NCI-H2029 treated with DMSO at 0.1 percent for 48 hours (cell line): ENCODE results near the gene RALGPS1.

Source experiments
- DNase-seq: peaks from one replicate; lab custom pipeline; 2025; lab: John Stamatoyannopoulos, UW

Gene RALGPS1

DNA sequence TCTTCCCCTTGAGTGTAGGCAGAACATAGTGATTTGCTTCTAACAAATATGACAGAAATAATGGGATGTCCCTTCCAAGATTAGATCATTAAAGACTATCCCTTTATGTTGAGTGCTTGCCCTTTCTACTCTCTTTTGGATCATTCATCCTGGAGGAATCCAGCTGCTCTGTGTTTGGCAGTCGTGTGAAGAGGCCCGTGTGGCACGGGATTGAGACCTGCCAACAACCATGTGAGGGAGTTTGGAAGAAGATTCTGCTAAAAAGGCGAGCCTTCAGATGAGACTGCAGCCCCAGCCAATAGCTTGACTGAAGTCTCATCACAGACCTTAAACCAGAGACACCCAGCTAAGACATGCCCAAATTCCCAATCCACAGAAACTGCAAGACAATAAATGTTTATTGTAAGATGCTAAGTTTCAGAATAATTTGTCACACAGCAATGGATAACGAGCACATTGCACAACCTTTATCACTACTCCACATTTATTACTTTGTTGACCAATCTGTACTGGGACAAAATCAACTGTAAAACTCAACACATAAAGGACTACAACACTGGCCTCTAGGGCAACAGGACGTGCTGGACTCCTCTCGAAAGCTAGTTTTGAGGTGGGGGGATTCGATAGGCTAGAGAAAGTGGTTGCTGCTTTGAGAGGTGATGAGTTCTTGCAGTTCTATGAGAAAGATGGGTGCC lies 165.0 kb downstream of the RALGPS1 start:
- DNase-seq = no peak

DNA sequence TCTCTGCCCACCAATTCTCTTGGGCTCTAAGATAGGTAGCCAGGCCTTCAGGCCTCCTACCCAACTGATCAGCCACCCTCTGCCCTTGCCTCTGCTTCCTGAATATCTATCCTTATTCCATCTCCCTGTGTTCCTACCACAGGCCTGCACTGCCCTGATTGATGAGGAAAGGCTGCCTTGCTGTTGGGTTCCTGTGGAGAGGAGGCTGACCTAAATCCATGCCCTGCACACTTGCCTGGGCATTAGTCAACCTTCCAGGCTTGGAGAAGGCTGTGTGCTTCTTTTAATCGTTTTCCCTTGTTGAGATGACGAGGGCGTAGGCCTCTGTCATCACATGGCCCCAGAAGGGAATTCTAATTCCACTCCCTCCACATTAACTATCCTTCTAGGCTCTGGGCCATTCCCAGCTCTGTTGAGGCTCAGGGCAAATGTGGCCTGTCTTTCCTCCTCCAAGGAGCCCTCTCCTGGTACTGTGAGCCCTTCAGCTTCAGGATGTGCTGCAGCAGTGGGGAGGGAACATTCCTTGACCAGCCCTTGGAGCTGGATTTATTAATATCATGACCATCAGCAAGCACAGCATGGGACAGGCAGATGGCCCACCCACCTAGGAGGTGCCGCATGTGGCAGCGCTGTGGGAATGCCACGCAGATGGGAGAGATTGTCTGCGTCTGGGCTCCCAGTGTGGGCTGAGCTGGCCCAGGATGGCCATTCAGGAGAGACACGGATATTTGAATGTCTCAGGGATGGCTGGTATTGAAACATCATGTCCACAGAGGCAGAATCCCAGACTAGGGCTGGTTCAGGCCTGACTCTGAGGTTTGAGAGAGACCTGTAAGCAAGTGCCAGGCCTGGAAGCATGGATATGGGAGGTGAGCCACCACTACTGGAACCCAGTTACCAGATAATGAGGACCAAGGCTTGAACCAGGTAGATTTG lies 166.9 kb downstream of the RALGPS1 start:
- no peak for DNase-seq

DNA sequence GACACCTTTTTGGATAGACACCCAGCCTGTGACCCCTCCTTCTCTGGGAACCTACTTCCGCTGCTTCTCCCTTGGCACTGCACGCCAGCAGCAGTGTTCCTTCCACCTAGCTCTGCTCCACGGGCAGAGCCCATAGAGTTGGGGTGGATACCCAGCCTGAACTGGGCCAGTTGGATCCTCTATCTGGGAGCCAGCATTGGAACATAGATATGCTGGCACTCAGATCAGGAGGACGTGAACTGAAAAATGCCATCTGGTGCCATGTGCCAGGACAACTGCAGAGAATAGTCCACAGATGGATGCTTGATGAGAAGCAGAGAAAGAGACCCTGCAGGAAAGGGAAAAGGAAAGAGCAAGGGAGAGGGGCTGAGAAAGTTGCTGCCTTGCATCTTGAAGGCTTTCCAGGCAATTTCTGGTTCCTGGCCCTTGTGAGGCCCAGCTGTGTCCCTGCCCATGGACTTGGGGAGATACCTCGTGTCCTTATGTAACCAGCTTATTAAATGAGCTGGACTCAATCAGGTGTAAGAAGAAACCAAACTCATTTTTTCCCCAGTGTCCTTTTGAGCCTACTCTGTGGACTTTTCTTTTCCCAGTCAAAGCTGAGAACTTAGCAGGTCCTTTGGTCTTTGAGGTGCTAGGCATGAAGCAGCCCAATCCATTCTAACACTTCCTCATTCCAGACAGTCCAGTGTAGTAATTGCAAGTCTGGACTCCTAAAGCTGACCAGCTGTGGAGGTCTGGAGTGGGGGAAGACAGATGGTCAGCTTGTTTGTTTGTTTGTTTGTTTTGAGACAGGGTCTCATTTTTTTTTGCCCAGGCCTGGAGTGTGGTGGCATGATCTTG lies 168.8 kb downstream of the RALGPS1 start:
- no peak for DNase-seq

DNA sequence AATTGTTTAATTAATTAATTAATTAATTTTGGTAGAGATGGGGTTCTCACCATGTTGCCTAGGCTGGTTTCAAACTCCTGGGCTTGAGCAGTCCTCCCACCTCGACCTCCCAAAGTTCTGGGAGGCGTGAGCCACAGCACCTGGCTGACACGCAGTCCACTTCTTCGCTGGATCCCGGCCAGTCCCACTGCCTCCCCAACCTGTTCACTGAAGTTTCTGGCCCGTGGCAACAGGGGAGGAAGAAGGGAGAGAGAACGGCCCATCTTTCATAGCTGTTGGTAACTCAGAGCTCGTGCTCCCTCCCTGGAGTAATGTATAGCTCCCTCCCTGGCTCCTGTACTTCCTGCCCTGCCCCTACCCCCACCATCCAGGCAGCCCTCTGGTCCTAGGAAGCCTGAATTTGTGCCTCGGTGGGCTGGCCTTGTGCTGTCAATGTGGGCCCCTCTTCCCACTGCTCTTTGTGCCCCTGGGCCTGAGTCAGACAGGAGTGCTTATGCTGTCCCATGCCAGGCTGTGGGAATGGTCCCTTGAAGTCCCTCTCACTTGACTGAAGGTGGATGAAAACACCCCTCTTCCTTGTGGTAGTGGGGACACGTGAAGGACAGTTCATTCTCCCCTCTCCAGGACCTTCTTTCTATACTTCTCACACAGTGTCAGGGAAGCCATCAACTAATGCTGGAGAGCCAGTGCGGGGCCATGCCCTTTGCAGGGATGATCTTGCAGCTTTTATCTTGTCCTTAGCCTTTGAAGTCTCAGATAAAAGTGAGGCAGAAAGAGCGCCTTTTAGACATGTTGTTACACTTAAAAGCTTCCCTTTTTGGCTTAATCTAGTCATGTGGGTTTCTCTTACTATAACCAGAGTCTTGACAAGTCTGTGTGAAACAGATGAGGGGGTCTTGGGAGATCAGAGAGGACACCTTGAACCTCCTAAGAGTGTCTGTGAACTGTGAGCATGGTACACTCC lies 169.8 kb downstream of the RALGPS1 start:
- no peak for DNase-seq

DNA sequence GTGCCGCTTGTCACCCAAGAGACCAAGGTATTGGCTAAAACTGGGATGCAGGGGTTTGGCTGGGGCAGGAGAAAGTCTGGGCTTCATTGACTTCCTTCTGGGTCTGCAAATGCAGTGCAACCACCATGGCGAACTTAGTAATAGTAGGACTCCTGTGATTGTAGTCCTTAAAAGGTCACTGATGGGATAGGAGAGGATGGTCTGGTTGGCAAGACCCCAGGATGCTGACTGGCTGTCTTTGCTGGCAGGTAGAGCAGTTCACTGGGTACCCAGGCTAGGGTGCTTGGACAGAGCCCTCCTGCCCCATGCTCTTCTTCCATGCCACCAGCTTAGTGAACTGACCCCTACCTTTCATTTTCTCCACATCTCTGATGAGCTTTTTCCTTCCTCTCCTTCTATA lies 170.6 kb downstream of the RALGPS1 start:
- no peak for DNase-seq

DNA sequence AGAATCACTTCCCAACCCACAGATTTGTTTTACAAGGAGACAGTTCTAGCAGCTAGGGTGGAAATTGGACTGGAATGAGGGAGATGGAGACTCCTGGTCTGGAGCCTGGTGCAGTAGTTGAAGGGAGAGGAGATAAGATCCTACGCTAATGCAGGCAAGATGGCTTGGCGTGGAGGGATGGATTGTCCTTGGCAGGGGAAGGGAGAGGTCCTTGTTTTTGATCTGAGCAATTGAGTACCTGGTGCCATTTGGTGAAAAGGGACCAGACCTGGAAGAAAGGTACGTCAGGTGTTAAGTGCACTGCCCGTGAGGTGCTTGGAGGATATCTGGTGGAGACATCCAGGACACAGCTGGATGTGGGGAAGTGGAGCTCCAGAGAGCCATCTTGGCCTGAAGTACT lies 172.2 kb downstream of the RALGPS1 start:
- DNase-seq = no peak

DNA sequence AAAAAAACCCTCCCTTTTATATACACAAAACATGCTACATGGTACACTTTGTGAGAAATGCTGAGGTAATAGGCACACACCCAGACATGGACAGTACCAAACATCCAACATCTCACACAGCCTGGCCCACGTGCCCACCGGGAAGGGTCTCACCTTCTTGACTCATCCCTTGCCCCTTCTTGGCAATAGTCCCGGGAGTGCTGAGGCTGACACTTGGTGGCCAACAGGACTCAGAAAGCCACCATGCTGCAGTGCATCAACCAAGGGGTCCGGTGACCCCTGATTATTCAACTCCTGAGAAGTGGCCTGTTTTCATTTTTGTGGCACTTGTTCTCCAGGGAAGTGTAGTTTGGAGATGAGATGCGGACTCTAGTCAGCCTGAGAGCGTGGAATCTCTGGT lies 172.8 kb downstream of the RALGPS1 start:
- DNase-seq = no peak

DNA sequence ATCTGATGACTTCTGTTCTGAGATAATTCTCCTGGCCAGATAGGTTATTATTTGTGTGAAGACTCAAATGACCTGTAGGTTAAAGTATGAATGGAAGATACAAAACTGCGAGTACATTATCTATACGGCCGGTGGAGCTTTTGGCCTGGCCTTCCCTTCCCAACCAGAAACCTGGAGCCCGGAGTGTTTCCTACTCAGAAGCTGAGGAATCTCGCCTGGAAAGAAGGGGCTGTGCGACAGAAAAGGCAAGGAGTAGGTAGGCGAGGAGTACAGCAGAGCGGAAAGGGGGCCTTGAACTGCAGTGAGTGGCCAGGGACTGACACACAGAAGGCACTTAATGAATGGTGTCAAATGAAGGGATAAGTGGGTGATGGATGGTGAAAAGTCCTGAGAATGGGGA lies 173.3 kb downstream of the RALGPS1 start:
- DNase-seq = no peak

DNA sequence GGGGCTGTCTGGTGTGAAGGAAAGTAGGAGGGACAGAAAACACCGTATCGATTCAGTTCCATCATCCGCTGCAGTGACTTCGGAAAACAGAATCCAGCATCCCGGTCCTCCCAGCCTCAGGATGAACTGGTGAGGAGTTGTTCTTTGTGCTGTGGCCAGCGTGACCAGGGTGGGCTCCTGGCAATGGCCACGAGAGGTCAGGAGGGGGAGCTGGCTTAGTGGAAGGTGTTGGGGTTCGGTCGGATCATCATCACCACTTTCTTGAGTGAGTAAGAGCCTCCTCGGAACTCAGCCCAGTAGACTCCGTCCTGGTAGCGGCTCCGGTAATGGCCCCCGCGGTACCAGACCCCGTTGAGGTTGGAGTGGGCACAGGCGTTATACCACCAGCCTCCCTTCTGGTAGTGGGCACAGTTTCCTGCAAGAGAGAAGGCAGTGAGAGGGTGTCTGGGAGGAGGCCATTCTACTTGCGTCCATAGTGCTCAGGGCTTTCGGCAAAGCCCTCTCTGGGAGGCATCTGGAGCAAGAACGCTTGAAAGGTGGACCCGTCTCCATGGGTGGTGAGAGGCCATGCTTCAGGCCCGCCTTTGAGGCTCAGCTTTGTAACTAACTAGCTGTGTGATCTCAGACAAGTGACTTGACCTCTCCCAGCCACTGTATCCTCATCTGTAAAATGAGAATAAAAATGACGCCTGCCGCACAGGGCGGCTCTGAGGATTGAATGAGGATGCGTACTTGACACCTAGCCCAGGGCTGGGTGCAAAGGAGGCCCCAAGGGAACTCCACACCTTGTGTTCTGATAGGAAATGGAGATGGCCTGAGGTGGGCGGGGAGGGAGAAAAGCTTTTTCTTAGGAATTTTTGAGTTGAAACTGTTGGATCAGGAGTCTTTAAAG lies 174.4 kb downstream of the RALGPS1 start:
- DNase-seq = no peak

DNA sequence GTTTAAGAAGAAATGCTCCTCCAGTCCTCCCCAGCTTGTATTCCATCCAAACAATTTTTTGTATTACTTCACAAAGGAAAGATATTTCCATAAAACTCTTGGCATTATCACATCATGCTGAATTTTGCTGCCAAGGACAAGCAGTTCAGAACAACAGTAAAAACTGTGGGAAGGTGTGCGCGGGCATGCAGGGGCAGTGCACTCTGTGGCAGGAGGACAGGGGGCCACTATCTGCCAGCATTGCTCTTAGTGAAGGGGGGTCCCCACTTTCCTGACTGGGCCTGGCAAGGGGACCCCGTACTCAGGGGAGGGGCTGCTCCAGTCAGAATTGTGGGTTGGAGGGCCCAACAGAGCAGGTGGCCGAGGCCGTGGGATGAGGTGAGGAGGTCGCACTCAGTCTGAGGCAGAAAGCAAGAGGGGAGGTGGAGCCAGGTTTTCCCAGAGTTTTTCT lies 175.1 kb downstream of the RALGPS1 start:
- no peak for DNase-seq

DNA sequence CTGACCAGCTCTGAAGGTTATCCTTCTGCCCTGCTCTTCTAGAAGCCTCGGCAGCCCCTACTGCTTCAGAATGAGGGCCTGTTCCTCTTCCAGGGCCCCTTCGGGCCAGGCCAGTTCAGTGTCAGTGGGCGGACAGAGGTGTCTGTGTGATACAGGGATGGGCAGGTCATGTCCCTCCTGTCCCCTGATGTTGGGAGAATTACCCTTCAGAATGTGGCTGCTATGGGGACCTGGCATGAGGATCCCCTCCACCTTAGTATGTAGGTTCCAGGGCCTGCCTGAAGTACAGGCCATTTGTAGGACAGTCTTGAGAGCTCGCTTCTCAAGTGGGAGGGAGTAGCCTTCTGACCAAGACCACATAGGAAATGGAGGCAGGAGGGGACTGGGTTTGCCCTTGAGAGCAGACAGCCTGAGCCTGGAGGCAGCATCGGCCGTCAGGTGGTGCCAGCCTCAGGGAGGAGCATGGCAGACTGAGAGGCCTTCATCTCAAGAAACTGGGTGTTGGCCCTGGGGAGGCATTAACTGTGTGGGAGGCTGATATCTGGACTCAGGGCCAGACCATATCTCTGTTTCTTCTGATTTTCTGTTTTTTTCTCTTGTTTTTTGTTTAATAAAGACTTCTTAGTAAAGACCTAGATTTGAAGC lies 175.9 kb downstream of the RALGPS1 start:
- no peak for DNase-seq

DNA sequence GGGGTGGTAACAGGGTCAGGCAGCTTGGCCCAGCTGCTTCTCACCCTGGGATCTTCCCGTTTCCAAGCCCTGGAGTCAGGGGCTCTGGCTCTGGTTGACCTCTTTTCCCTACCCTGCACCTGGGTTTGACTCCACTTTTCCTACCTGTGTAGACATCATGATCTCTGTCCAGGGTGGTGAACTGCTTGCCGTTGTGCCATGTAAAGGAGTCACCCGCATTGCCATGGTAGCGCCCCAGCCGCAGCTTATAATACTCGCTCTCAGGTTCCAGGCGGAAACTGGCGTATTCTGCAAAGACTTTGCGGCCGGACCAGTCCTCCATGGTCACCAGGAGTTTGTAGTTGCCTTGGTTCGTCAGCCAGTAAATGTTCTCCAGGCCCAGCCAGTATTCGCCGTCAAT lies 176.9 kb downstream of the RALGPS1 start:
- DNase-seq = no peak

DNA sequence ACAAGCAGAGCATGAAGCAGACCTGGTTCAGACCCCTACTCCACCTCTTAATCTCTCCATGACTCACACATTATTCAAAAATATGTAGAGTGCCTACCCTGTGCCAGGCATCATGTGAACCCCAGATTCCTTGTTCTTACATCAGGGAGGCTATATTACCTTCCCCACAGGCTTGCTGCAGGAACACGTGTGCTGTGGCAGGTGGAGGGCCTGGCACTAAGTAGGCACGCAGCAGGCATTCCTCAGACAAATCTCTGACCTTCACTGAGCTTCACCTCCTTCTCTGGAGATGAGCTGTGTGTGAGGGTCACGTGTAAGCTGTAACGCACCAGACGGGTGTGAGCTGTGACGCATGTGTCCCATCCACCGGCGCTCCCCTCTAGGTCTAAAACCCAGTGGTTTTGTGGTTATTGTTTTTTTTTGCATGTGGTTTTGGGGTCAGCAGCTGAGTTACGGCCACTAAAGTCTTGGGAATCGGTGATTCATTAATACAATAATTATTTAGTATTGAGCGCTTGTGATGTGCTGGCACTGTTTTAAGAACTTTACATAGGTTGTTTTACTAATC lies 177.5 kb downstream of the RALGPS1 start:
- DNase-seq = no peak

DNA sequence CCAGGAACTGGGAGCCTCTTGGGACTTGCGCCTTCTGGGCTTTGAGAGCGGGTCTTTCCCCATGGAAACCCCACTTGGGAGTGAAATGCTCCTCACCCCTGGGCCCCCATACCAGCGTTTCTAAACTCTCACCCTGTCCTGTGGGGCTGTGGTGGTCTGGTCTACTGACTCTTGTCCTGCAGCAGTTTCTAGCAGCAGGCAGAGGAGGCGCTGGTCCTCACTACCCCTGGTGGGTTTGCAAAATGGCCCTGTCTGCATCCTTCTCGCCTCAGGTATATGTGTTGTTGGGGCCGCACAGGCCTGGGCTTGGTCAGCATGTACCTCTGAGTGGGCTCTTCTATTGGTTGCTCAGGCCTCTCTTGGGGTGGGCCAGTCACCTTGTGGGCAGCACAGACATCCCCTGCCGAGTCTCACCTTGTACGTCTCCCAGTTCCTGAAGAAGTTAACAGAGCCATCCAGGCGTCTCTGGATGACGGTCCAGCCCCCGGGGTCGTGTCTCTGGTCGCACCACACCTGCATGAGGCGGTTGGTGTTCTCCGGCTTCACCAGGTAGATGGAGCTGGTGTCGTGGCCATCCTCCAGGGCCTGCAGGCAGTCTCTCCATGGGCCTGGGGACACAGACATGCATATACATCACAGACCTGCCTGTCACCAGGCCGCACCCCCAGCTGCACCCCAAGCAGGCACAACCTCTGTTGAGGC lies 178.9 kb downstream of the RALGPS1 start:
- DNase-seq = no peak

DNA sequence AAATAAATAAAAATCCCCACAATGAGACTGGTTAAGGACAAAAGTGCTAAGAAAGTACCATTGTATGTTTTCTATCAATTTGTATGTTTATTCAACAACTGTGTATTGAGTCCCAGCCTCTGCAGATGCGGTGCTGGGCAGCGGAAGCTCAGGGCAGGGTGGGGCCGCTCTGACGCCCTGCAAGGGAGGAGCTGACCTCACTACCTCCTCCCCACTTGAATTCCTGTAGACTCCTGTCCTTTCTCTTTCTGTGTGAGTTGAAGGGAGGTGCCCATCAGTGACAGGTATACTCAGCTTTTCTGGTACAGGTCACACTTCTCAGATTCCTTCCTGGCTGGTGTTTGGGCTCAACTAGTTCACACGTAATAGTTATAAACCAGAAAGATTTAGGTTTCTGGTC lies 180.8 kb downstream of the RALGPS1 start:
- no peak for DNase-seq

DNA sequence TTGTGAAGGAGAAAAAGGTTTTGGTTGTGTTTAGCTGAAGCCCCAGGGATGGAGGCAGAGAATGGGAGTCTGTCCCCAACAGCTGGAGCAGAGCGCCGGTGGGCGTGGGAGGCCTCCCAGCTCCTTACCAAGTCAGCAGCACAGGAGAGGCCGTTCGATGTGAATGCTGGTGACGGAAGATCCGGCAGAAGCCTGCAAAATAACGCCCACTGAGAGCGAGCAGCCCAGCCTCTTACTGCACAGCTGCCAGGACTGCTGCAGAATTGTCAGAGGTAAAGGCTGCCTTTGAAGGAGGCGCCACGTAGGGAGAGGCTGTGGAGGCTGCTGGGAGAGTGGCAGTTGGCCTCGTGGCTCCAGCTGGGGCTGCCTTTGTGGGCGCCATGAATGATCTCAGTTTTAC lies 181.6 kb downstream of the RALGPS1 start:
- no peak for DNase-seq

DNA sequence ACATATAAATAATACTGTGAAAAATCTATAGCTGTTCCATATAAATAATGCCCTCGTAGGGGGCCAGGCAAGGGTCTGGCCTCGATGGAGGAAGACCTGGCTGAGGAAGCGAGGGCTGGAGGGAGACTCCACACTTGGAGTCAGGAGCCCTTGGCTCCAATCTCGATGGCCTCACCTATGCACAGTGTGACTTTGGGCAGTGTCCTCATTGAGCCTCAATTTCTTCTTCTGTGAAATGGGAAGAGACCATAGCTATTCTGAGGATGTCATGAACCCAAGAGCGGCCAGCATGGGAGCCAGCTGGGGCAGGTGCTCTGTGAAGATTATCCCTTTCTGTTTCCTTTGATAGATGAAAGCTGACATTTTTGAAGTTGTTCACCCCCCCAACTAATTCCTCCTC lies 183.1 kb downstream of the RALGPS1 start:
- no peak for DNase-seq

DNA sequence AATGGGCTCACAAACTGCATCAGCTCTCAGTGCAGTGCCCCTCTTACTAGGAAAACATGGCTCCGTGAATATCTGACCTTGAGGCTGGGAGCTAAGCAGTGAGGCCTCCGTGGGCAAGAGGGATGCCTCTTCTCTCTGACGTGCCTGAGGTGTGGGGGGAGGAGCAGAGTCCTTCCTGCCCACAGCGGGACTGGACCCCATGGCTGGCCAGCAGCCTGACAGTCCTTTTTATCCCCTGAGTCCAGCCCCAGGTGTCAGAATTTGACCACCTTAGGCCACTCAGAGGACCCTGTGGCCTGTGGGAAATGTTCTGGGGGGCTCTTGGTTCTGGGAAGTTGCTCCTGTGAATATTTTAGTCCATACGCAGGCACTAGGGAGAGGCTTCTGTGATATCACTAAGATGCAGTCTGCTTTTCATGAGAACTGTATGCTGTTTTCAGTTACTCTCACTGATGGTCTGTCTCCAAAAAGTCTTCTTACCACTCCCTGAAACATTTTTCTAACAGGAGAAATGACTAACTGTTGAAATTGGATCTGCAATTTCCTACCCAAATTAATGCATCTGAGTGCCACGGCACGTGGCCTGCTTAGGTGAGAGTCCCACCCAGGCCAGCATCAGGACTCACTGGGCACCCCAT lies 184.5 kb downstream of the RALGPS1 start:
- DNase-seq = no peak
